AG04450 (cell line): ENCODE measurements around the gene PHKG1. TPM values are rescaled to one million over a fixed set of nuclear protein-coding genes. Genes with fewer than 3 reads are reported as not detected.
"Not testable (repeated sequence)": the region's sequence is repeated elsewhere in the genome, so short reads cannot be mapped to it uniquely, and the experiment has no call there.

Experiments
- CTCF ChIA-PET: fragments of 300-600, 350-600 bp; formaldehyde crosslinking; extraction: SDS; loops from one replicate; lab custom pipeline; 2022; ENCODE audit warnings: antibody characterized with exemption, inconsistent platforms; lab: Charles Lee
- POLR2A ChIA-PET: fragments of 350-600 bp; formaldehyde crosslinking; extraction: SDS; loops from one replicate; lab custom pipeline; 2021; ENCODE audit warnings: antibody characterized with exemption, inconsistent platforms; lab: Yijun Ruan, JAX
- DNase-seq: peaks from one replicate; pipeline ENCODE4 v3.0.0-alpha.2; 2011; ENCODE audit warnings: low read depth, low spot score
- H3K27ac ChIP-seq: one replicate; pipeline ENCODE4 v1.5.1; 2012; ENCODE audit warnings: low read depth, low read length, control low read depth
- H3K27me3 ChIP-seq: one replicate; pipeline ENCODE4 v1.6.0; 2012; ENCODE audit warnings: low read length; ENCODE audit not compliant: control insufficient read depth, insufficient read depth
- H3K4me3 ChIP-seq: 2 replicates; pipeline ENCODE4 v1.5.1; 2011; ENCODE audit warnings: mild to moderate bottlenecking, low read depth, low read length, control low read depth
- H3K9me3 ChIP-seq: 2 replicates; pipeline ENCODE4 v1.5.1; 2012; ENCODE audit warnings: low read length; ENCODE audit not compliant: control insufficient read depth, insufficient read depth
- polyA plus RNA-seq: library from polyadenylated mRNA; depleted of rRNA; stranded (reverse); fragments of >200 nt; gene quantifications from 2 replicates; pipeline ENCODE4 v1.2.3, GENCODE V29; 2011
- TF ChIP-seq, protein P1 (sequence below): IDR thresholded peaks from 2 replicates; pipeline ENCODE4 v1.5.1; 2011; ENCODE audit warnings: low read depth, low read length, control low read depth, inconsistent platforms

Gene PHKG1
- polyA plus RNA-seq, 1 experiment: 0.20 TPM

- TF ChIP-seq, protein P1, sequence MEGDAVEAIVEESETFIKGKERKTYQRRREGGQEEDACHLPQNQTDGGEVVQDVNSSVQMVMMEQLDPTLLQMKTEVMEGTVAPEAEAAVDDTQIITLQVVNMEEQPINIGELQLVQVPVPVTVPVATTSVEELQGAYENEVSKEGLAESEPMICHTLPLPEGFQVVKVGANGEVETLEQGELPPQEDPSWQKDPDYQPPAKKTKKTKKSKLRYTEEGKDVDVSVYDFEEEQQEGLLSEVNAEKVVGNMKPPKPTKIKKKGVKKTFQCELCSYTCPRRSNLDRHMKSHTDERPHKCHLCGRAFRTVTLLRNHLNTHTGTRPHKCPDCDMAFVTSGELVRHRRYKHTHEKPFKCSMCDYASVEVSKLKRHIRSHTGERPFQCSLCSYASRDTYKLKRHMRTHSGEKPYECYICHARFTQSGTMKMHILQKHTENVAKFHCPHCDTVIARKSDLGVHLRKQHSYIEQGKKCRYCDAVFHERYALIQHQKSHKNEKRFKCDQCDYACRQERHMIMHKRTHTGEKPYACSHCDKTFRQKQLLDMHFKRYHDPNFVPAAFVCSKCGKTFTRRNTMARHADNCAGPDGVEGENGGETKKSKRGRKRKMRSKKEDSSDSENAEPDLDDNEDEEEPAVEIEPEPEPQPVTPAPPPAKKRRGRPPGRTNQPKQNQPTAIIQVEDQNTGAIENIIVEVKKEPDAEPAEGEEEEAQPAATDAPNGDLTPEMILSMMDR: no peak
- CTCF ChIA-PET: interaction anchor here (0.6 to 2.5 kb wide), 5 partner anchors 14 to 1304 kb away, joined by 3 to 23 read pairs (median 4); partner anchors contain the start of gene PHKG1
- no peak for DNase-seq
- H3K4me3 ChIP-seq: no peak overlapping the region
- H3K27me3 ChIP-seq: no peaks in the 10 kb centered on the region
- H3K9me3 ChIP-seq: no peaks in the 10 kb centered on the region
- H3K27ac ChIP-seq: no peak overlapping the region
- POLR2A ChIA-PET: no interaction called here
Measured at GRCh38 chr7:56077681-56078080, 15.1 kb downstream of the PHKG1 start.

DNA sequence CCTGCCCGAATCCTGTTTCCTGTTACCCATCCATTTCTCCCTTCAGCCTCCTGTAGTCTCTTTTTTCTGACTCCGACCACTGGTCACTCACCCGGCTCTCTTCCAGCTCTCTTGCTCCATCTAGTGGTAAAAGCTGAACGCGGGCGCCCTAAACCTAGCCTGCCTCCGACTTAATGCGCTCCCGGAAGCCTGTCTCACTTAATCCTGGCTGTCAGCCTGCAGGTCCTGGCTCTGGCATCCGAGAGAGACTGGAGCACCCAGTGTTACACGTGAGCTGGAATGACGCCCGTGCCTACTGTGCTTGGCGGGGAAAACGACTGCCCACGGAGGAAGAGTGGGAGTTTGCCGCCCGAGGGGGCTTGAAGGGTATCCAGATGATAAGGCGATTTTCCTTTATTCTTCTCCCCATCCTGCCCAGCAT, 18.4 kb downstream of the PHKG1 start:
- ChIA-PET POLR2A (interaction anchor here (0.5 to 2.1 kb wide), 3 partner anchors 23 to 67 kb away, joined by 3 to 8 read pairs (median 4); partner anchors contain the start of genes CCT6A and PSPH), CTCF (interaction anchor here (0.5 to 5.0 kb wide), 32 partner anchors 9 to 481 kb away, joined by 3 to 112 read pairs (median 8); partner anchors contain the start of genes CCT6A, CHCHD2, PHKG1 and PSPH)
- peak; percentile 44 for DNase-seq
- H3K9me3 ChIP-seq: no peaks in the 10 kb centered on the region
- no peaks in the 10 kb centered on the region for H3K27me3 ChIP-seq
- TF ChIP-seq, protein P1: peak; percentile 96
- no peak overlapping the region for H3K27ac ChIP-seq
- no peak overlapping the region for H3K4me3 ChIP-seq

GRCh38 chr7:56066376-56066775, 26.4 kb downstream of the PHKG1 start:
- H3K27me3 ChIP-seq, H3K4me3 ChIP-seq, H3K9me3 ChIP-seq, H3K27ac ChIP-seq, DNase-seq: not testable (repeated sequence)
- POLR2A ChIA-PET: interaction anchor here (2.9 kb wide), 1 partner anchor 15 kb away, joined by 41 read pairs; the partner anchor contains the start of genes CCT6A and PSPH
- CTCF ChIA-PET: interaction anchor here (1.3 to 4.2 kb wide), 4 partner anchors 7 to 62 kb away, joined by 6 to 55 read pairs (median 9); partner anchors contain the start of gene PHKG1

- ChIA-PET POLR2A (interaction anchor here (1.1 to 2.9 kb wide), 4 partner anchors 10 to 28 kb away, joined by 3 to 41 read pairs (median 4); partner anchors contain the start of genes CCT6A, PHKG1 and PSPH), CTCF (interaction anchor here (0.6 to 4.2 kb wide), 5 partner anchors 8 to 58 kb away, joined by 3 to 55 read pairs (median 3); partner anchors contain the start of gene PSPH)
- DNase-seq: peak; percentile 58
- Histone ChIP-seq H3K9me3 (no peaks in the 10 kb centered on the region; the same call in 1 of the 2 replicates), H3K27me3 (no peaks in the 10 kb centered on the region), H3K4me3 (peak within 1 kb of the TSS; percentile 94), H3K27ac (peak within 1 kb of the TSS; percentile 82)
- TF ChIP-seq, protein P1: peak; percentile 18
Measured at GRCh38 chr7:56063882-56064625, 28.7 kb downstream of the PHKG1 start, which contains the start of gene SUMF2. TSS of gene SUMF2 (plus strand) at chr7:56064286. CDS start at chr7:56064312, 26 bp downstream.

- no peaks in the 10 kb centered on the region for H3K27me3 ChIP-seq
- ChIA-PET POLR2A (interaction anchor here (1.1 to 2.9 kb wide), 4 partner anchors 12 to 30 kb away, joined by 3 to 41 read pairs (median 13); partner anchors contain the start of genes CCT6A and PSPH), CTCF (interaction anchor here (0.6 to 4.2 kb wide), 4 partner anchors 10 to 59 kb away, joined by 3 to 55 read pairs (median 8); no protein-coding TSS in a partner anchor)
- peak overlapping the region; percentile 82 for H3K27ac ChIP-seq
- TF ChIP-seq, protein P1: no peak
- DNase-seq: no peak
- H3K9me3 ChIP-seq: no peaks in the 10 kb centered on the region; the same call in 1 of the 2 replicates
- no peak overlapping the region for H3K4me3 ChIP-seq
Measured at GRCh38 chr7:56063500-56063881, 29.3 kb downstream of the PHKG1 start.
